Right lobe of liver (tissue), 4 donors: ENCODE results near the gene GMDS.

Source experiments
- POLR2A ChIP-seq: fragments of 450-650 bp; IDR thresholded peaks from one replicate; pipeline ENCODE4 v1.6.1; 2017; ENCODE audit warnings: antibody characterized with exemption, mild to moderate bottlenecking
- TF ChIP-seq, protein P1 (sequence below), 4 donors: fragments of 200-600 bp in 3 of 4; fragments of 450-650 bp in 1 of 4; IDR thresholded peaks; one replicate each; pipeline versions ENCODE4 v1.5.1 to v1.8.0; 2016 to 2022; ENCODE audit warnings: antibody characterized with exemption in 4 of 4, mild to moderate bottlenecking in 2 of 4
- donor health status: DM: no; HTN: no; CAD: no.
- donor health status: DM: no; HTN: no; CAD: no.
- donor health status: DM: no; HTN: yes; CAD: no.

DNA sequence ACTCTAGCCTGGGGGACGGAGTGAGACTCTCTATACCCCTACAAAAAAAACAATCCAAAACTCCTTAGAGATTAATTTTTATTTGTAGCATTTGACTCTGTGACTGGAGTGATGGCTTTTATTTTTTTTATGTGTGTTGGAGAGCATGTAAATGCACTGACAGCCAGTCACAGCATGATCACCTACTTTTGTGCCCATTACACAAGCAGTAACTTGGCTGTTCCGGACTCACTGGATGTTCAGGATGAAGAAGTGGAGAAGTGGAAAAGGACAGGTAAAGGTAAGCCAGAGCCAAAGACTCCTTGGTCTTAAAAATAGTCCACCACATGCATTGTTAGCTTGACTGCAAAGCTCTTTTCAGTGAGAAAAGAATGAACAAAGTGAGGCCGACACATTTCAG is 413.0 kb downstream of the GMDS start:
- TF ChIP-seq, protein P1, sequence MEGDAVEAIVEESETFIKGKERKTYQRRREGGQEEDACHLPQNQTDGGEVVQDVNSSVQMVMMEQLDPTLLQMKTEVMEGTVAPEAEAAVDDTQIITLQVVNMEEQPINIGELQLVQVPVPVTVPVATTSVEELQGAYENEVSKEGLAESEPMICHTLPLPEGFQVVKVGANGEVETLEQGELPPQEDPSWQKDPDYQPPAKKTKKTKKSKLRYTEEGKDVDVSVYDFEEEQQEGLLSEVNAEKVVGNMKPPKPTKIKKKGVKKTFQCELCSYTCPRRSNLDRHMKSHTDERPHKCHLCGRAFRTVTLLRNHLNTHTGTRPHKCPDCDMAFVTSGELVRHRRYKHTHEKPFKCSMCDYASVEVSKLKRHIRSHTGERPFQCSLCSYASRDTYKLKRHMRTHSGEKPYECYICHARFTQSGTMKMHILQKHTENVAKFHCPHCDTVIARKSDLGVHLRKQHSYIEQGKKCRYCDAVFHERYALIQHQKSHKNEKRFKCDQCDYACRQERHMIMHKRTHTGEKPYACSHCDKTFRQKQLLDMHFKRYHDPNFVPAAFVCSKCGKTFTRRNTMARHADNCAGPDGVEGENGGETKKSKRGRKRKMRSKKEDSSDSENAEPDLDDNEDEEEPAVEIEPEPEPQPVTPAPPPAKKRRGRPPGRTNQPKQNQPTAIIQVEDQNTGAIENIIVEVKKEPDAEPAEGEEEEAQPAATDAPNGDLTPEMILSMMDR (IDR thresholded peaks at IDR 0.05) = no peak
- no peak for TF ChIP-seq POLR2A
